GM04504 (cell line): ENCODE measurements around the gene NOL6.

Experiments
- DNase-seq: peaks from one replicate; pipeline ENCODE4 v3.0.0-alpha.2; 2012; ENCODE audit warnings: low read depth

Gene NOL6

DNA sequence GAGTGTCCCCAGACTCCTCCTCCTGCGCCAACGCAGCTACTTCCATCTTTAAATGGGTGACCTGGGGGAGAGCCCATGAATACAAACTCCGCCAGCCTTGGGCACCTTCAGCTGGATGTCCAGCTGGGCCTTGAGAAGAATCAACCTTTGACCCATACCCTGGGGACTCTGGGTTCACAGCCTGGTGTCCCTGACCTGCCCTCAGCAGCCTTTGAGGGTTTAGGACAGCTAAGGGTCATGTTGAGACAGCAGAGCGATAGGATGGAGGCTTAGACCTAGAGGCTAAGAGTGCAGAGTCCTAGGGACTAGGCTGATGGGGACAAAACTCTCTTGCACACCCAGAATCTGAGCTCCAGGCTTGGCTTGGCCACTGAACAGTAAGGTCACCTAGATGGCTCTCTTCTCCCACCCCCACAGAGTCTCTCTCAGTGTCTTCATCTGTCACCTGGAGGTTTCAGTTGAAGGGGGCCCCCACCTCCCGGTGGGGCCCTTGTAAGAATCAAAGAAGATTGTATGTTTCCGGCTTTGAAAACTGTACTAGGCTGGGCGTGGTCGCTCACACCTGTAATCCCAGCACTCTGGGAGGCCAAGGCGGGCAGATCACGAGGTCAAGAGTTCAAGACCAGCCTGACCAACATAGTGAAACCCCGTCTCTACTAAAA is 19.6 kb downstream of the NOL6 start:
- DNase-seq, result no peak

DNA sequence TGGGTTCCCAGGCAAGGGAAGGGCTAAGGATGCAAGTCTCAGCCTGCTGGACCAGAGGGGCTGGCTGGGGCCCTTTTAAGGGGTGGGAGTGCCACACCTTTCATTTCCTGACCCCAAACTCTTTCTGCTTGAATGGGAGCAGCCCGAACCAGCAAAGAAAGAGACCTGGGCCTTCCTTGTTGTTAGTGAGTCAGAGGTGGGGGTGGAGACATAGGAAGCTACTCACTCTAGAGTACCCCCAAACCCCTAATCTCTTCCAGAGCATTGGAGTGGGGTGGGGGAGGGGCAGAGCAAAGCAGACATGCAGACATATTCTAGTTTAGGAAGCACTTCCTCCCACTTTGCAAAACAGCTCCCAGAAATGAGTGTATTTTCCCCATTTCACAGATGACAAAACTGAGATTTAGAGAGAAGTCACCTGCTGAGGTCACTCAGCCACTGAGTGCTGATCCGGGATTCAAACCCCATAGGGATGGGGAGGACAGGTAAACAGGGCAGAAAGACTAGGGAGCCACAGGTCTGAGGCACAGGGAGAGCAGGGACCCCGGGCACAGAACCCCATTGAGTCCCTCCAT is 20.4 kb downstream of the NOL6 start:
- DNase-seq, result no peak

DNA sequence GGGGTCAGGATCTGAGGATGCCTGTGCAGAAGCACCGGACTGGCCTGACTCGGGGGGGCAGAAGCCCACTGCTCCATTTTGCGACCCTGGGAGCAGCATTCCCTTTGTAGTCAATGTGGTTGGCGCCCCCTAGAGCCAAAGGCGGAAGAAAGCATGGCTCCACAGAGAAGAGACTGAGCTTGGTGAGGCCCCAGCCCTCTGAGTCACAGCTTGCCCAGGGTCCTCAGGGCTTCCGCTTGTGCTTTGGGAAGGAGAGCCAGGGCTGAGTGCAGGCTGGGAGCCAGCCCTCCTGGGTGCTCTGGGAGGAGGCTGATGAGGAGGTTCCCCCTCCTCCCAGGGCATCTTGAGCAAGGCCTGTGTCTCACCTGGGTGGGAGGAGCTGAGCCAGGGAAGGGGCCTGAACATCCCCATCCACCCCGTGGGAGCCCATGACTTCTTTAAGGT is 20.9 kb downstream of the NOL6 start:
- peak; percentile 33 for DNase-seq

- DNase-seq, result no peak
Observed at GRCh38 chr9:33450621-33451146, 23.0 kb downstream of the NOL6 start.

DNA sequence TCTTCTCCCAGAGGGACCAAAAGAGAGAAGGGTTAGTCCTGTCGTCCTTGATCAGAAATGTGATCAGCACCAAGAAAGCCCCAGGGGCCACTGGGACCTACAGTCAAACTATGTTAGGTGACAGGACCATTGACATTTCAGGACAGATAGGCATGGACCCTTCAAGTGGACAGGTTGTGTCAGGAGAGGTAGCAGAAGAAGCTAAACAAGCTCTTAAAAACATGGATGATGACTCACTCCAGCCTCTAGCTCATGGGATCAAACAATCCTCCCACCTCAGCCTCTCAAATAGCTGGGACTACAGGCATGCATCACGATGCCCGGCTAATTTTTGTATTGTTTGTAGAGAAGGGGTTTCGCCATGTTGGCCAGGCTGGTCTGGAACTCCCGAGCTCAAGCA is 24.0 kb downstream of the NOL6 start:
- no peak for DNase-seq

GRCh38 chr9:33447799-33448553 is 25.7 kb downstream of the NOL6 start:
- no peak for DNase-seq

- DNase-seq, result no peak
Observed at GRCh38 chr9:33446946-33447798, 26.6 kb downstream of the NOL6 start, which contains the start of gene AQP3. AQP3 (minus strand) TSS chr9:33447593; CDS start chr9:33447530, 63 bp downstream.

- no peak for DNase-seq
Observed at GRCh38 chr9:33446240-33446945, 27.3 kb downstream of the NOL6 start.

DNA sequence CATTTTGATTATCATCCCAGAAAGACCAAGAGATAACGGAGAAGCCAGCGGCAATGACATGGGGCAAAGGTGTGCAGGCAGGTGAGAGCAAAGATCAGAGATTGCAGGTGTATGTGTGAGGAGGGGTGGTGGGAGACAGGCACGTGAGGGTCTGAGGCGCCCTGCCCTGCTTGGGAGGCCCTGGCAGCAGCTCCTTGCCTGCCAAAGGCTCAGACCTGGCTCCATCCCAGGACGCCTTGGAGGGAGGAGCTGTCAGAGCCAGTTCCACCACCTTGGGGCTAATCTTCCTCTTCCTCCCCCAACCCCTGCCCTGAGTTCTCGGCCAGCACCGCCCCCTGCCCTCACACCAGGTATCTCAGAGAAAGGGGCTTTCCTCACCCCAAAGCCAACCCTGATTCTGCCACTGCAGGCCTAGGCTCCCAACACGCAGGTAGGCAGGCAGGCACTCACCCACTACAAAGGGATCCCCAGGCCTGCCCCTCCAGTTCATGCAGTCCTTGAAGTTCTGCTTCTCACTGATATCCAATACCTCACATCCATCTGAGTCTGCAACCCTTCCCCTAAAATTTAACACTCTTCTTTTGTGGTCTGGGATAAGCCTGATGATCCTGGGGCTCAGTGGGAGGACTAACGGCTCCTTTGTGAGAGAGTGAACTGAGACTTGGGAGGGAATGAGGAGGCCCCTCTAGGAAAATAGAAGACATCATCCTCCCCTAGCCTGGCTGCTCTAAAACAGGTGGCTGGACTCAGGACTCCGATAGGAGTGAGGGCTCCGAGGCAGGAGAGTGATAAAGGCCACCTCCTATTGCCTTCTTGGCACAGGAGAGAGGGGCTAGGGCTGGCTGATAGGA is 28.1 kb downstream of the NOL6 start:
- DNase-seq, result no peak

DNA sequence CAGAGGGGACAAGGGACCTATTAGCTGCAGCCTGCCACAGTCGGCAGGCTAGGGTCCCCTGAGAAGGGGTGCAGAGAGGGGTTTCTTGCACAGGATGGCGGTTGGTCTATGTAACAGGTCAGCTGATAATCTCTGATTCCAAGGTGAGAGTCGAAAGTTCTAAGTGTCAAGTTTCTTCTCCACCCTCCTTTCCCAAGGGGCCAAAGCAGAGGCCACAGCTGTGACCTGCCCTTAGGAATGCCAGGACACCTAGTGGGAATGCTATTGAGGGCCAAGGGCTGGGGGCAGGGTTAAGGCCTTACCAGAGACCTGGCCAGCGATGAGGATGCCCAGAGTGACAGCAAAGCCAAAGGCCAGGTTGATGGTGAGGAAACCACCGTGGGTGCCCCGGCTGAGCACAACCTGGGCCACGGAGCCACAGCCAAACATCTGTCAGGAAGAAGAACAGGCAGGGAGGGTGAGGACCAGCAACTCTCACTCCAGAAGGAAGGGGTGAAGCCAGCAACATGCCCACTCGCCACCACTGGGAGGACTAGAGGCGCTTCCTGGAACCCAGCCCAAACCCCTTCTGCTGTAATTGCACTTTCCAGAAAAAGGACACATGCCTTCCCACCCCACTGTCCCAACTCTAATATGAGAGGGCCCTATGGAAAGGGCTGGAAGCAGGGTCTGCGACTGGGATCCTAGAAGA is 30.1 kb downstream of the NOL6 start:
- DNase-seq, result no peak

DNA sequence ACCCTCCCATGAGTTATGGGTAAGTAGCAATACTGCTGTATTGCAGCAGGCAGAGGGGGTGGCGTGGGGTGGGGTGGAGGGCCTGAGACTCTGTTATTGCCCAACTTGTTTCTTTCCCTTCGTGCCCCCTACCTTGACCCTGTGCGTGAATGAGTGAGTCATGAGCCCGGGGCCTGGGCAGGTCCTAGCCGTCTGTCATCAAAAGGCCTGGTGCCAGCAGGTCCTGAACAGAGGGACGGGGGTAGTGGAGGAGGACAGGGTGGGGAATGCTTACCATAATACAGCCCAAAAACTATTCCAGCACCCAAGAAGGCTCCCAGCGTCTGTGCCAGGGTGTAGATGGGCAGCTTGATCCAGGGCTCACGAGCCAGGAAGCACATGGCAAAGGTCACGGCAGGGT is 30.7 kb downstream of the NOL6 start:
- no peak for DNase-seq

DNA sequence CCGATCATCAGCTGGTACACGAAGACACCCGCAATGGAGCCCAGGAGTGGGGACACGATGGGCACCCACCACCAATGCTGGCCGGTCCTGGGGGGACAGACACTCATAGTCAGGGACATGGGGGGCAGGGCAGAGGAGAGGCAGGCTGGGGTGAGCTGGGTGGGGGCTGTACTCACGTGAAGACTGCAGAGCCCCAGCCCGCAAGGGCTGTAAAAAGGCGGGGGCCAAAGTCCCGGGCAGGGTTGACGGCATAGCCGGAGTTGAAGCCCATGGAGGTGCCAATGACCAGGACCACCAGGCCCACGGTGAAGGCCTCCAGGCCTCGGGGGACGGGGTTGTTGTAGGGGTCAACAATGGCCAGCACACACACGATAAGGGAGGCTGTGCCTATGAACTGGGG is 31.6 kb downstream of the NOL6 start:
- no peak for DNase-seq

DNA sequence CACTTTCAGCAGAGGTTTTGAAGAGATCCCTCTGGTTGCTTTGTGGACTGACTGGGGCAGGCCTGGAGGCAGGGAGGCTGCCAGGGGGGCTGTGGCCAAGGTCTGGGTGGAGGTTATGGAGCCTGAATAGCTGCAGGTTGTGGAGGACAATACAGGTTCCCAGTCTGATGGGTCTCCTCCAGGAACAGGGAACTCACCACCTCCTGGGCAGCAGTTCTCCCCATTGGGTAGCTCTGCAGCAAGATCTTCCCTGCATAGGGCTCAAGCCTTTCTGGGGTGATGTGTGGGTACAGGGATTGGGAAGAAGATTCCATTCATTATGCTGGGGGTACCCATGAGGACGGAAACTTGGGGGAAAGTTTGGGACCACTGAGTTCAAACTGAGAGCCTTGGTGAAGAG is 33.1 kb downstream of the NOL6 start:
- no peak for DNase-seq

DNA sequence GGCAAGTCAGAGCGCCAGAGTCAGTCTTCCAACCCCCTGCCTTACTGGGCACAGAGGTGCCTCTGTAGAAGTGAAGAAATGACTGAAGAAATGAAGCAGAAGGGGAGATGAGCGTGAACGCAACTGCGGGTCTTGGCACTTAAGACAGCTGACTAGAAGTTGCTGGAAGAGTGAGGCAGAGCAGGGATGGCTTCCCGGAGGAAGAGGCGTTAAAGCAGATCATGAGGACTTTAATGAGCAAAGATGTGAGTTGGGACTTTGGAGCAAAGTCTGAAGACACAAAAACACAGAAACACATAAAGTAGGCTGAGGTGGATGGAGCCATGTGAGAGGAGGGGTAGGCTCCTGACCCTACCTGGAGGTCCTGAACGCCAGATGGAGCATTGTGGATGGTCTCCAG is 33.5 kb downstream of the NOL6 start:
- no peak for DNase-seq

- no peak for DNase-seq
Observed at GRCh38 chr9:33439731-33440130, 34.0 kb downstream of the NOL6 start.

GRCh38 chr9:33438926-33439680 is 34.6 kb downstream of the NOL6 start:
- DNase-seq, result no peak

- DNase-seq, result no peak
Observed at GRCh38 chr9:33437898-33438297, 35.8 kb downstream of the NOL6 start.

- no peak for DNase-seq
Observed at GRCh38 chr9:33437205-33437604, 36.5 kb downstream of the NOL6 start.

DNA sequence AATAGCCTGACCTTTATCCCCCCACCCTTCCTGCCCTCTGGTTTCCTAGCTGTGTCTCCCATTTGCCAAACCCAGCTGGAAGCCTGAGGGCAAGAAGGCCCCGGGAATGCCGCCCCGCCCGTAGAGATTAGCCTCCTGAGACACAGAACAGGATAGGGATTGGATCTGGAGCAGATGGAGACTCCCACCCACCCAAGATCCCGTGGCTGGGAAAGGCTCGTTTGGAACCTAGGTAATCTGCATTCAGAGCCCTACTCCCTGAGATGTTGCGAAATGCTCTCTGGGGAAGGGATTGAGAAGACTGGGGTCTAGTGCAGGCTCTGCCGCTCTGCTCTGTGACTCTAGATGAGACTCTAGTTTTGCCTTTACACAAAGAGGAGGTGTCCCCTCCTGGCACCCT is 37.3 kb downstream of the NOL6 start:
- DNase-seq, result no peak
